Stimulated activated CD8-positive, alpha-beta memory T cell treated with anti-CD3 and anti-CD28 coated beads, Interleukin-7, amount 100 ng/mL, for 48 hours (primary cell): ENCODE data around the gene SF3A2.

Experiments used
- DNase-seq, 2 donors: peaks; one replicate each; pipeline ENCODE4 v3.0.0-alpha.2; 2020; ENCODE audit warnings: low read depth in 1 of 2; ENCODE audit errors: extremely low read depth in 1 of 2

Gene SF3A2

DNA sequence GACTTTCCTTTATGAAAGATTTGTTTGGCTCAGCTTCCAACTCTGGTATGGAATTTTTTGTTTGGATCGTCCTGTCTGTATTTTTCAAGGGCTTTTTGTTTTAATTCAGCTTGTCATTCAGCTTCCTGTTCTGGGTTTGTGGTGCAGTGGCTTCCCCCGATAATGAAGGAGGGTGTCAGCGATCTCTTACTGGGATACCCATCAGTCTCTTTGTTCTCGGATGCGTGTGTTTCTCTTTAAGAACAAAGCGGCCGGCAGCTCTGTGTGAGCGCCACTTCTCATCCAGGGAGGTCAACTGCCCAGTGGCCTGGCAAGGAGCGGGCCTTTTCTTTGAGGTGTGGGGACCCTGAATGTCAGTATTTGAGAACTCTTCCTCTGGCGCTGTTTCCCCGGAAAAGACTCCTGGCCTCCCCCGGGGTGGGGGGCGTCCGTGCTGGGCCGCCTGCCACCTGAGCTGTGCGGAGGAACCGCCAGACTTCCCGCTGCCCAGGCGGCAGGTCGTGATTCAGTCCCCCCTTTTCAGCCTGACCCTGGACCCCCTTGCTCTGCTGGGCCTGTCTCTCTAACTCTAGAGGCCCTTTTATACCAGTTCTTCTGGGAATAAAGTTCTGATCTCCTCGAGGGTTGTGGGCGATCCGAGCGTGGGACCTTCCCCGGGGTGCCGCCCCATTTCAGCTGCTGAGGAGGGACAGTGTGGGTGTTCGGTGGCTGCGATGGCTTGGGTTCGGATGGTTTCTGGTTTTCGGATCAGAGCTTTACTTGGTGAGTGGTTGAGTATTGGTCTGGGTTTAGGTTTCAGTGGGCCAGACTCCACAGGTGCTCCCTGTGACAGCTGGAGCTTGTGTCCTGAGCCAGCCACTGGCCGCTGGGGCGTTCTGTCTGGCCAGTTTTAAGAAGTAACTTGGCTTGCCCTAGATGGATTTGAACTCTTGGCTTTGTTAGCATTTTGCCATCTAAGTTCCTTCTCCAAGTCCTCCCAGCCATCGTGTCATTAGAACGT is 3.4 kb downstream of the SF3A2 start:
- no peak for DNase-seq

DNA sequence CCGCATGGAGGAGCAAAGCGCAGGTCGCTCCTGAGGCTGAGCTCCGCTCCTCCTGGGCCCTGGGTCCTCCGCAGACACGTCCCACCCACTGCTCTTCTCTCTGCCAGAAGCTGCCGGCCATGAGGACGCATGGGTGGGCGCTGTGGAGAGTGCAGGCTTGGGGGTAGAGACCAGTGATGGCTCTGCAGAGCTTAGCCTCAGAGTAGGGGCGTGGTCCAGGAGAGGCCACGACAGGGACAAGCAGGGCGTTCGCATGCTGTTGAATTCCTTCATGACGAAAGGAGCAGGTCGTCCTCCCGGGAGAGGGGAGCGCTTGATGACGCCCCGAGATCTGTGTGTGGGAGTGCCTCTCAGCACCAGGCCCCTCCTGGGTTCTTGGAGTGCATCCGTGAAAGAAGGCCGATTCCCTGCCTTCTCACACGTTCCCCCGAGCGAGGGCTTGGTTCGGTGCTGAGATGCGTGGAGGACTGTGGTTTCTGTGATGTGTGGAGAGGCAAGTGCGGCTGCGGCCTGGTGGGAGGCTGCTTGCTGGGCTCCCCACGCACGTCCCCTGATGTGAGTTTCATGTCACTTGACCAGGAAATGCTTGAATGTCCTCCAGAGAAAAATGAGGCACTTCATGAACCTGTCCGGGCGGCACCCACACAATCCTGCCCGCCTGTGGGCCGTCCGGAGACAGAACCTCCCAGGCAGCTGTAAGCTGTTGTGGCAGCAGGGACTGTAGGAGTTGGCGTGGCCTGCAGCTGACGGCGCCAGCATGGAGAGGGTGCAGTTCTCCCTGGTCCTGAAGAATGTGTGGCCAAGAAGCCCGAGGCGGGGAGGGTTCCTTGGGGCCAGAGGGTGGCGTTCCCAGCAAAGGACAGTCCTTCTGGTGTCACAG is 4.5 kb downstream of the SF3A2 start:
- no peak for DNase-seq

DNA sequence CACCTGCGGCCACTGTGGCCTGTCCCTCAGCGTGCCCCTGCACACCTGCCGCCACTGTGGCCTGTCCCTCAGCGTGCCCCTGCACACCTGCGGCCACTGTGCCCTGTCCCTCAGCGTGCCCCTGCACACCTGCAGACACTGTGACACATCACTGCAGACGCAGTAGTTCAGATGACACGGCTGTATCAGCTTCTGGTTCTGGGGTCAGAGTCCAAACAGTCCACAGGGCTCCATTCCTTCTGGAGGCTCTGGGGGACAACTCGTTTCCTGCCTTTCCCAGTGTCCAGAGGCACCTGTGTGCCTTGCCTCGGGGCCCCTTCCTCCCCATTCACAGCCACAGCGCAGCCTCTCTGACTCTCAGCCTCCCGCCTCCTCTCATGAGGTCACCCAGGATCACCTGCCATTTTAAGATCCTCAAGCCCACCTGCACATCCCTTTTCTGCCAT is 5.5 kb downstream of the SF3A2 start:
- DNase-seq: no peak

- no peak for DNase-seq
Observed at GRCh38 chr19:2242816-2243215, 6.2 kb downstream of the SF3A2 start.

DNA sequence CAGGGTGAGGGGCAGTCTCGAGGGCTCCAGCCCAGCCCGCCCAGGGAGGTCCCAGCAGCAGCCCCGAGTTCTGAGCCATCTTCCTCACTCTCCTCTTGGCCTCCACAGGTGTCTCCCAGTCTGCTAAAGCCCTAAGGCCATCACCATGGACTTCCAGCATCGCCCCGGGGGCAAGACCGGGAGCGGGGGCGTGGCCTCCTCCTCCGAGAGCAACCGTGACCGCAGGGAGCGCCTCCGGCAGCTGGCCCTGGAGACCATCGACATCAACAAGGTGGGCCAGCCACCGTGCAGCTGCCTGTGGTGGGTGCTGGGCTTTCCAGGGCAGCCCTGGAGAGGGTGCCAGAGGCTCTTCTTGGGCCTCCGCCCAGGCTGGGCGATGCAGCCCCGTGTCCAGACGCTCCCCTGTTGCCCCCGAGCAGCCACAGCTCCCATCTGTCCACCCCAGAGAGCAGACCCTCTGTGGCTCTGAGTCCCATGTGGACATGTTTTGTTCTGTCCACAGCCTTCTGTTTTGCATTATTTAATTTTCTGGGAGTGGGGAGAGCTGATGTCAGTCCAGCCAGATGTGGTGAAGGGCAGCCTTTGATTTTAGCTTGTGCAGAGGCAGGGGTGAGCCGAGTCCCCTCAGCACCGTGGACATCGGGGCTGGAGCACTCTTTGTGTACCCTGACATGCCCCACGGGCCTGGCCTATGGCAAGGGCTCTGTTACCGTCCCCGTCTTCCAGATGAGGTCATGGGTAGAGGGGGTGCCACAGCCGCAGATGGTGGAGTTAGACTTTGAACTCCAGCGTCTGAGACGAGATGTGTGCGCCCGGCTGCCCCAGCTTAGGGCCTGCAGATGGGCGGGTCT is 6.9 kb downstream of the SF3A2 start:
- DNase-seq: no peak

- no peak for DNase-seq
Observed at GRCh38 chr19:2244125-2244411, 7.4 kb downstream of the SF3A2 start.

DNA sequence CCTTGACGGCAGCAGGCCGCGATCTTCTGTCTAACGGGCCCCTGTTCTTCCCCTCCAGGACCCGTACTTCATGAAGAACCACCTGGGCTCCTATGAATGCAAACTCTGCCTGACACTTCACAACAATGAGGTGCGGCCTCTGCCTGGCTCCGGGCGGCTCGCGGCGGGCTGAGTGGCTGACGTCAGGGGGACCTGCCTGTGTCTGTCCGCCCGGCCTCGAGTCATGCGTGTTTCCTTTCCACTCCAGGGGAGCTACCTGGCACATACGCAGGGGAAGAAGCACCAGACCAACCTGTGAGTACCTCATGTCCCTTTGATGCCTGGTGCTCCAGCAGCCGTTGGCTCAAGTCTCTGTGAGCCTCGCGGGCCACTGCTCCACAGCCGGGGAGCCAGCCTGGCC is 7.9 kb downstream of the SF3A2 start:
- DNase-seq: no peak

DNA sequence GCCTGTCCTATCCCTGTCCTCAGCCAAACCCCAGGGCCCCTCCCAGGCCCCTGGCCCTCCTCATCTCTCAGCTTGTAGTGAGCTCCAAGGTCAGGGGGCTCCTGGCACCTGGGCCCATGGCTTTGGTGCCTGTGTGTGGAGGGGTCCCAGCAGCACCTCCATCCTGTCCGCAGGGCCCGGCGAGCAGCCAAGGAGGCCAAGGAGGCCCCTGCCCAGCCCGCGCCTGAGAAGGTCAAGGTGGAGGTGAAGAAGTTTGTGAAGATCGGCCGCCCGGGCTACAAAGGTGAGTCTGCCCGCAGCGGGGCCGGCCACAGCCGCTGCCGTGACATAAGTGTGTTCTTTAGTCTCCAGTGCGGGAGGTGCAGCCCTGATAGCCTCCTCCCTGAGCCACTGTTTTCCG is 8.6 kb downstream of the SF3A2 start:
- DNase-seq: no peak

- DNase-seq: no peak
Observed at GRCh38 chr19:2246014-2246620, 9.5 kb downstream of the SF3A2 start.

GRCh38 chr19:2246801-2247361 is 10.3 kb downstream of the SF3A2 start:
- DNase-seq: no peak

- no peak for DNase-seq
Observed at GRCh38 chr19:2247433-2248101, 10.9 kb downstream of the SF3A2 start.

DNA sequence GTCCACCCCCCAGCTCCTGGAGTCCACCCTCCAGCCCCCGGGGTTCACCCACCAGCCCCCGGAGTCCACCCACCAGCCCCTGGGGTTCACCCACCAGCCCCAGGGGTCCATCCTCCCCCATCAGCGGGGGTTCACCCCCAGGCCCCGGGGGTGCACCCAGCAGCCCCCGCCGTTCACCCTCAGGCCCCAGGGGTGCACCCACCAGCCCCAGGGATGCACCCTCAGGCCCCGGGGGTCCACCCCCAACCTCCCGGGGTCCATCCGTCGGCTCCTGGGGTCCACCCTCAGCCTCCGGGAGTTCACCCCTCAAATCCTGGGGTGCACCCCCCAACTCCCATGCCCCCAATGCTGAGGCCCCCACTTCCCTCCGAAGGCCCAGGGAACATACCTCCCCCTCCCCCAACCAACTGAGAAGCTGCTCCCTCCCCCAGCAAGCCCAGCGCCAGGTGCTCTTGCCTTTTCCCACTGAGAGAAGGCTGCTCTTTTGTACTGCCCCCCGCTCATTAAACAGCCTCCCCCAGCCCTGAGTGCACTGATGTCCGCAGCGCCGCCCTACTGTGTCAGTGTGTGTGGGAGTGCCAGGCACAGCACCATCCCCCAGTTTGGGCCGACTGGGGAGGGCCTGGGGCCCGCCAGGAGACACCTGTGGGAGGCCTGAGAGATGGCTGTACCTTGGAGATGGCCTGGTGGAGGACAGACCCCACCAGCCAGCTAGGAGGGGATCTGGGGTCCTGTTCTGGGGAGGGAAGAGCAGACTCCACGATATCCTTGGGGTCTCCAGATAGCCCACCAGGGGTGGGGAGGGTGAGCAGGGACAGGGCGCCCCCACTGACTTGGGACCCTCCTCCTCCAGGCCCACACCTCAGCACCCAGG is 11.7 kb downstream of the SF3A2 start:
- DNase-seq: no peak

DNA sequence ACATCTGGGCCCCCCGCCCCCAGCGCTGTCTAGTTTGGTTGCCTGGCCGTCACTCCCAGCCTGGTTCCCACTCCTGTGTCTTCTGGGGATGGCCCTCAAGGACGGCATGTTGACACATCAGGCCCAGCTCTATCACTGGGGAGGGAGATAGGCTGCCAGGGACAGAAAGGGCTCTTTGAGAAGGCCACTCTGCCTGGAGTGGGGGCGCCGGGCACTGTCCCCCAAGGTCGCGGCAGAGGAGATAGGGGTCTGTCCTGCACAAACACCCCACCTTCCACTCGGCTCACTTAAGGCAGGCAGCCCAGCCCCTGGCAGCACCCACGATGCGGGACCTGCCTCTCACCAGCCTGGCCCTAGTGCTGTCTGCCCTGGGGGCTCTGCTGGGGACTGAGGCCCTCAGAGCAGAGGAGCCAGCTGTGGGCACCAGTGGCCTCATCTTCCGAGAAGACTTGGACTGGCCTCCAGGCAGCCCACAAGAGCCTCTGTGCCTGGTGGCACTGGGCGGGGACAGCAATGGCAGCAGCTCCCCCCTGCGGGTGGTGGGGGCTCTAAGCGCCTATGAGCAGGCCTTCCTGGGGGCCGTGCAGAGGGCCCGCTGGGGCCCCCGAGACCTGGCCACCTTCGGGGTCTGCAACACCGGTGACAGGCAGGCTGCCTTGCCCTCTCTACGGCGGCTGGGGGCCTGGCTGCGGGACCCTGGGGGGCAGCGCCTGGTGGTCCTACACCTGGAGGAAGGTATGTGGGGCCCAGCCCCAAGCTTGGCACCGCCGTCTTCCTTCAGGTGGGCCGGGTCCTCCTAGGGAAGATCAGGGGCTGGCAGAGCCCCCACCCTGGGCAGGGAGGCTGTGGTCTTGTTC is 12.6 kb downstream of the SF3A2 start, which contains the start of gene AMH:
AMH (plus strand) TSS at position 314 of the 857 bp plus-strand sequence; CDS start at position 324, 10 bp downstream.
- DNase-seq: no peak

- no peak for DNase-seq
Observed at GRCh38 chr19:2249880-2250765, 13.5 kb downstream of the SF3A2 start.

- DNase-seq: no peak
Observed at GRCh38 chr19:2250766-2251105, 14.1 kb downstream of the SF3A2 start.

- DNase-seq: no peak
Observed at GRCh38 chr19:2251106-2252054, 14.8 kb downstream of the SF3A2 start.
